Subcutaneous preadipocyte (primary cell): Measurements from ENCODE around the gene OR1A2. TPM values are rescaled to one million over a fixed set of nuclear protein-coding genes. Genes with fewer than 3 reads are reported as not detected.

Experiments
- total RNA-seq: library from RNA; depleted of rRNA; stranded (reverse); fragments of >200 nt; gene quantifications from 2 replicates; pipeline ENCODE4 v1.2.3, GENCODE V29; 2012

Gene OR1A2
- not detected in 2 replicates for total RNA-seq

GRCh38 chr17:3197219-3197618 is at the start of gene OR1A2:
Gene OR1A2 (plus strand): TSS chr17:3197519. CDS start chr17:3197519, 0 bp downstream.

GRCh38 chr17:3207367-3207766 is 10.0 kb downstream of the OR1A2 start, which contains the start of gene OR1A1:
Gene OR1A1 (plus strand): TSS chr17:3207667. CDS start chr17:3215621, 7,954 bp downstream.

Other genes with a start within 250 kb of the OR1A2 start
- gene OR1D5, start 133.9 kb upstream of the OR1A2 start, total RNA-seq = not detected in 2 replicates
- gene OR1D2, start 93.1 kb upstream of the OR1A2 start, total RNA-seq = not detected in 2 replicates
- gene OR1G1, start 70.0 kb upstream of the OR1A2 start, total RNA-seq = not detected in 2 replicates
- not detected in 2 replicates for gene OR1A1, start 10.1 kb downstream of the OR1A2 start, total RNA-seq
- gene OR3A1, start 100.8 kb downstream of the OR1A2 start, total RNA-seq = under 0.01 and 0.20 TPM in 2 replicates
- gene OR3A2, start 188.8 kb downstream of the OR1A2 start, total RNA-seq = 0.73 and 0.98 TPM in 2 replicates
- not detected in 2 replicates for gene OR1E1, start 200.9 kb downstream of the OR1A2 start, total RNA-seq
- not detected in 2 replicates for gene OR3A3, start 213.9 kb downstream of the OR1A2 start, total RNA-seq
- not detected in 2 replicates for gene OR1E2, start 236.3 kb downstream of the OR1A2 start, total RNA-seq